ENCODE data around the gene TRPM4.
"Not testable (repeated sequence)": the region's sequence is repeated elsewhere in the genome, so short reads cannot be mapped to it uniquely, and the experiment has no call there.

The TRPM4 gene

GRCh38 chr19:49152119-49152550 is 5.5 kb upstream of the TRPM4 start:
- DNase-seq, result no peak

GRCh38 chr19:49153167-49153809 is 4.3 kb upstream of the TRPM4 start:
- DNase-seq, result no peak

GRCh38 chr19:49154279-49154678 is 3.3 kb upstream of the TRPM4 start:
- no peak for DNase-seq

GRCh38 chr19:49155005-49155819 is 2.4 kb upstream of the TRPM4 start, which contains the start of gene HRC:
TSS of gene HRC (minus strand) at chr19:49155396. CDS start at chr19:49155237, 159 bp downstream.
- no peak for DNase-seq

GRCh38 chr19:49155820-49156346 is 1.7 kb upstream of the TRPM4 start:
- DNase-seq, result no peak

- DNase-seq, result no peak
Measured at GRCh38 chr19:49160450-49161189, 3.0 kb downstream of the TRPM4 start.

- no peak for DNase-seq
Measured at GRCh38 chr19:49161987-49162386, 4.4 kb downstream of the TRPM4 start.

- no peak for DNase-seq
Measured at GRCh38 chr19:49165111-49165750, 7.6 kb downstream of the TRPM4 start.

GRCh38 chr19:49165865-49166301 is 8.3 kb downstream of the TRPM4 start:
- DNase-seq, result no peak

- DNase-seq, result no peak
Measured at GRCh38 chr19:49167857-49168409, 10.3 kb downstream of the TRPM4 start.

- DNase-seq, result no peak
Measured at GRCh38 chr19:49168421-49168820, 10.8 kb downstream of the TRPM4 start.

- no peak for DNase-seq
Measured at GRCh38 chr19:49173198-49173597, 15.6 kb downstream of the TRPM4 start.

GRCh38 chr19:49180659-49181058 is 23.1 kb downstream of the TRPM4 start:
- no peak for DNase-seq

GRCh38 chr19:49182010-49182847 is 24.6 kb downstream of the TRPM4 start:
- DNase-seq, result not testable (repeated sequence)

GRCh38 chr19:49182848-49183375 is 25.3 kb downstream of the TRPM4 start:
- DNase-seq, result no peak

- DNase-seq, result no peak
Measured at GRCh38 chr19:49186108-49186507, 28.5 kb downstream of the TRPM4 start.

- DNase-seq, result no peak
Measured at GRCh38 chr19:49188626-49189200, 31.1 kb downstream of the TRPM4 start.

GRCh38 chr19:49189259-49189658 is 31.7 kb downstream of the TRPM4 start:
- DNase-seq, result no peak

- DNase-seq, result no peak
Measured at GRCh38 chr19:49190781-49191180, 33.2 kb downstream of the TRPM4 start.

GRCh38 chr19:49193822-49194394 is 36.3 kb downstream of the TRPM4 start:
- DNase-seq, result no peak

Data from activated CD4-positive, CD25-positive, alpha-beta regulatory T cell treated with anti-CD3 and anti-CD28 coated beads, Interleukin-2, amount 50 U/mL, for 72 hours (primary cell).